HepG2 (cell line): ENCODE results near the gene PACS2. TPM values are rescaled to one million over a fixed set of nuclear protein-coding genes. Genes with fewer than 3 reads are reported as not detected.

ENCODE experiments used
- GATAD1 ChIP-seq: IDR thresholded peaks from 2 replicates; pipeline ENCODE4 v1.6.1; 2016; ENCODE audit warnings: missing genetic modification reagents, missing compliant biosample characterization
- GPN1 ChIP-seq: sonication (generic); formaldehyde crosslinking; IDR thresholded peaks from 2 replicates; pipeline ENCODE4 v1.5.1; 2020; ENCODE audit warnings: missing genetic modification reagents, borderline replicate concordance
- HNF4G ChIP-seq, 2 experiments: sonication (generic) in 1 of 2; formaldehyde crosslinking in 1 of 2; IDR thresholded peaks; 2 replicates each; pipeline versions ENCODE4 v1.4.0 to v1.6.1; 2011 to 2020; ENCODE audit warnings: borderline replicate concordance in 2 of 2, low read depth in 2 of 2, mild to moderate bottlenecking in 2 of 2, low read length in 1 of 2, missing genetic modification reagents in 1 of 2, moderate library complexity in 1 of 2
- PPARG ChIP-seq: conservative IDR thresholded peaks from 2 replicates; pipeline ENCODE4 v1.6.1; 2016; ENCODE audit warnings: missing biosample characterization, missing genetic modification reagents
- ZBTB20 ChIP-seq: sonication (generic); formaldehyde crosslinking; IDR thresholded peaks from 2 replicates; pipeline ENCODE4 v1.8.1; 2023; ENCODE audit warnings: missing genetic modification reagents, low read depth, mild to moderate bottlenecking, borderline replicate concordance
- ZBTB26 ChIP-seq: IDR thresholded peaks from 2 replicates; pipeline ENCODE4 v1.6.1; 2016; ENCODE audit warnings: missing compliant biosample characterization, missing genetic modification reagents, borderline replicate concordance
- ZBTB40 ChIP-seq, 2 experiments: fragments of 450-650 bp in 1 of 2; sonication (generic) in 1 of 2; formaldehyde crosslinking in 1 of 2; IDR thresholded peaks; 2 replicates each; pipeline versions ENCODE4 v1.6.1 to v1.8.0; 2016 to 2022; ENCODE audit warnings: antibody characterized with exemption in 1 of 2, mild to moderate bottlenecking in 1 of 2, missing genetic modification reagents in 1 of 2
- ZNF780A ChIP-seq: sonication (generic); formaldehyde crosslinking; IDR thresholded peaks from 2 replicates; pipeline ENCODE4 v1.8.0; 2022; ENCODE audit warnings: mild to moderate bottlenecking, missing genetic modification reagents, moderate library complexity
- polyA plus RNA-seq, 8 experiments: library from polyadenylated mRNA; depleted of rRNA in 3 of 8; stranded (reverse) in 7 of 8; unstranded in 1 of 8; fragments of >200 nt; fragmentation: Illumina TruSeq in 4 of 8; extraction: Trizol in 4 of 8; gene quantifications; 2 replicates each; pipeline versions ENCODE4 v1.2.1 to v1.2.3, GENCODE V29; 2011 to 2016; ENCODE audit warnings: low read depth in 4 of 8, missing spikeins in 1 of 8, mixed read lengths in 1 of 8; ENCODE audit not compliant: insufficient read depth in 1 of 8
- total RNA-seq, 5 experiments: library from RNA; depleted of rRNA; stranded (reverse); fragments of >200 nt; fragmentation: Illumina TruSeq; extraction: Trizol; gene quantifications; 2 replicates each; pipeline ENCODE4 v1.2.3, GENCODE V29; 2016; ENCODE audit warnings: low read depth in 1 of 5
- TF ChIP-seq, protein P1 (sequence below): sonication (generic); formaldehyde crosslinking; IDR thresholded peaks from 2 replicates; pipeline ENCODE4 v1.5.0; 2020; ENCODE audit warnings: missing genetic modification reagents
- TF ChIP-seq, protein P2 (sequence below): sonication (generic); formaldehyde crosslinking; IDR thresholded peaks from 2 replicates; pipeline ENCODE4 v1.4.0; 2020; ENCODE audit warnings: missing genetic modification reagents, low read depth, mild to moderate bottlenecking, borderline replicate concordance

PACS2 gene
- total and polyA plus RNA-seq, 2 of the 13 experiments (the other 11 are each of a cell fraction or from before 2014, with no cell fraction given) = 23.6 to 27.6 TPM

GRCh38 chr14:105380756-105381155, 66.2 kb downstream of the PACS2 start (continued):
- TF ChIP-seq ZBTB26 (CRISPR knock-in tag) (no peak), ZBTB40 (IDR thresholded peaks at IDR 0.05) (no peak), ZBTB40 (CRISPR knock-in tag; IDR thresholded peaks at IDR 0.05) (no peak), PPARG (no peak), GPN1 (CRISPR knock-in tag) (no peak), ZNF780A (no peak), HNF4G (IDR thresholded peaks at IDR 0.05; ENCODE audit: borderline replicate concordance, low read depth, low read length) (no peak), HNF4G (CRISPR knock-in tag; IDR thresholded peaks at IDR 0.05; ENCODE audit: borderline replicate concordance, low read depth) (no peak), GATAD1 (CRISPR knock-in tag) (no peak), ZBTB20 (CRISPR knock-in tag) (no peak)
- TF ChIP-seq, protein P1, sequence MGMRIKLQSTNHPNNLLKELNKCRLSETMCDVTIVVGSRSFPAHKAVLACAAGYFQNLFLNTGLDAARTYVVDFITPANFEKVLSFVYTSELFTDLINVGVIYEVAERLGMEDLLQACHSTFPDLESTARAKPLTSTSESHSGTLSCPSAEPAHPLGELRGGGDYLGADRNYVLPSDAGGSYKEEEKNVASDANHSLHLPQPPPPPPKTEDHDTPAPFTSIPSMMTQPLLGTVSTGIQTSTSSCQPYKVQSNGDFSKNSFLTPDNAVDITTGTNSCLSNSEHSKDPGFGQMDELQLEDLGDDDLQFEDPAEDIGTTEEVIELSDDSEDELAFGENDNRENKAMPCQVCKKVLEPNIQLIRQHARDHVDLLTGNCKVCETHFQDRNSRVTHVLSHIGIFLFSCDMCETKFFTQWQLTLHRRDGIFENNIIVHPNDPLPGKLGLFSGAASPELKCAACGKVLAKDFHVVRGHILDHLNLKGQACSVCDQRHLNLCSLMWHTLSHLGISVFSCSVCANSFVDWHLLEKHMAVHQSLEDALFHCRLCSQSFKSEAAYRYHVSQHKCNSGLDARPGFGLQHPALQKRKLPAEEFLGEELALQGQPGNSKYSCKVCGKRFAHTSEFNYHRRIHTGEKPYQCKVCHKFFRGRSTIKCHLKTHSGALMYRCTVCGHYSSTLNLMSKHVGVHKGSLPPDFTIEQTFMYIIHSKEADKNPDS (CRISPR knock-in tag) = no peak
- TF ChIP-seq, protein P2, sequence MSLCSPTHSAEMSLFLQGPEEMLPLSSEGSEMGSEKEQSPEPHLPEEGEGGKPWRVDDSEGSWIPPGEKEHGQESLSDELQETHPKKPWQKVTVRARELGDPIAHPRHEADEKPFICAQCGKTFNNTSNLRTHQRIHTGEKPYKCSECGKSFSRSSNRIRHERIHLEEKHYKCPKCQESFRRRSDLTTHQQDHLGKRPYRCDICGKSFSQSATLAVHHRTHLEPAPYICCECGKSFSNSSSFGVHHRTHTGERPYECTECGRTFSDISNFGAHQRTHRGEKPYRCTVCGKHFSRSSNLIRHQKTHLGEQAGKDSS (CRISPR knock-in tag) = no peak
